Naive thymus-derived CD4-positive, alpha-beta T cell (primary cell): ENCODE results near the gene RGS6. TPM values are rescaled to one million over a fixed set of nuclear protein-coding genes. Genes with fewer than 3 reads are reported as not detected.

ENCODE experiments used
- ATAC-seq: fragments of 150-1000 bp; cut with Tn5 transposase; 2 replicates; pipeline ENCODE4 v1.10.0; 2021; ENCODE audit warnings: mild to moderate bottlenecking, moderate library complexity
- CTCF ChIA-PET: fragments of 350-600 bp; sonication (Branson Sonifier 250); formaldehyde crosslinking; loops from one replicate; lab custom pipeline; 2021; ENCODE audit warnings: antibody characterized with exemption; lab: Charles Lee
- POLR2A ChIA-PET: fragments of 350-600 bp; sonication (Branson Sonifier 250); formaldehyde crosslinking; loops from one replicate; lab custom pipeline; 2021; ENCODE audit warnings: antibody characterized with exemption, inconsistent platforms; lab: Charles Lee
- DNase-seq, 9 donors: peaks; one replicate each; pipeline versions ENCODE4 v3.0.0 to v3.0.0-alpha.2; 2020 to 2022; ENCODE audit warnings: mixed read lengths in 1 of 9
- H3K27ac ChIP-seq: one replicate; pipeline ENCODE4 v1.7.0; 2013; ENCODE audit warnings: mild to moderate bottlenecking, low read depth, low read length, moderate library complexity
- H3K27me3 ChIP-seq, 2 donors: one replicate each; pipeline ENCODE4 v1.7.0; 2013; ENCODE audit warnings: low read length in 2 of 2, mild to moderate bottlenecking in 2 of 2, moderate library complexity in 2 of 2; ENCODE audit not compliant: control insufficient read depth in 2 of 2, insufficient read depth in 2 of 2
- H3K36me3 ChIP-seq, 3 experiments: 1 replicate in 2 of 3; 2 replicates in 1 of 3; pipeline ENCODE4 v1.7.0; 2013; ENCODE audit warnings: low read length in 3 of 3, mild to moderate bottlenecking in 3 of 3, moderate library complexity in 1 of 3; ENCODE audit not compliant: insufficient read depth in 3 of 3, control insufficient read depth in 2 of 3
- H3K4me1 ChIP-seq, 2 donors: one replicate each; pipeline ENCODE4 v1.7.0; 2013; ENCODE audit warnings: low read length in 2 of 2, mild to moderate bottlenecking in 2 of 2, moderate library complexity in 1 of 2; ENCODE audit not compliant: control insufficient read depth in 2 of 2, insufficient read depth in 2 of 2
- H3K4me3 ChIP-seq: 2 replicates; pipeline ENCODE4 v1.7.0; 2013; ENCODE audit warnings: mild to moderate bottlenecking, low read length
- H3K9me3 ChIP-seq, 3 experiments: 1 replicate in 2 of 3; 2 replicates in 1 of 3; pipeline ENCODE4 v1.7.0; 2013; ENCODE audit warnings: low read length in 3 of 3; ENCODE audit not compliant: control insufficient read depth in 2 of 3
- H3K27ac Mint-ChIP-seq, 9 donors: one replicate each; pipeline ENCODE4 v1.8.0; 2020 to 2022; ENCODE audit warnings: mixed read lengths in 9 of 9, mild to moderate bottlenecking in 8 of 9, moderate library complexity in 5 of 9, inconsistent platforms in 2 of 9
- H3K27me3 Mint-ChIP-seq, 5 donors: one replicate each; pipeline ENCODE4 v1.8.0; 2021 to 2022; ENCODE audit warnings: mixed read lengths in 5 of 5, mild to moderate bottlenecking in 1 of 5
- H3K36me3 Mint-ChIP-seq, 5 donors: one replicate each; pipeline ENCODE4 v1.8.0; 2020 to 2022; ENCODE audit warnings: mixed read lengths in 5 of 5, mild to moderate bottlenecking in 3 of 5, inconsistent platforms in 1 of 5
- H3K4me1 Mint-ChIP-seq, 7 donors: one replicate each; pipeline ENCODE4 v1.8.0; 2020 to 2022; ENCODE audit warnings: mixed read lengths in 7 of 7, mild to moderate bottlenecking in 3 of 7, inconsistent platforms in 1 of 7
- H3K4me3 Mint-ChIP-seq, 10 donors: one replicate each; pipeline ENCODE4 v1.8.0; 2020 to 2022; ENCODE audit warnings: mild to moderate bottlenecking in 10 of 10, mixed read lengths in 10 of 10, moderate library complexity in 6 of 10, inconsistent platforms in 2 of 10
- H3K9me3 Mint-ChIP-seq, 11 donors: one replicate each; pipeline ENCODE4 v1.8.0; 2020 to 2022; ENCODE audit warnings: mixed read lengths in 11 of 11, mild to moderate bottlenecking in 4 of 11, inconsistent platforms in 1 of 11, moderate library complexity in 1 of 11
- intact Hi-C, 2 donors: fragments of 100-400 bp; cut with micrococcal nuclease; formaldehyde crosslinking; loops; one replicate each; pipeline ENCODE4 v1.15.1; 2023
- polyA plus RNA-seq, 2 donors: library from polyadenylated mRNA; unstranded; fragments of 300-500 nt; fragmentation: Illumina TruSeq; gene quantifications; one replicate each; pipeline ENCODE4 v1.2.3, GENCODE V29; 2021
- total RNA-seq, 6 experiments: library from RNA in 5 of 6; stranded (reverse) in 5 of 6; gene quantifications; 1 replicate in 5 of 6; 2 replicates in 1 of 6; pipeline ENCODE4 v1.2.3 and lab custom pipeline; 2021 to 2026

Gene RGS6
- total and polyA plus RNA-seq, 7 experiments from 2014 or later = 0.29 to 0.97 TPM; not detected in 5

DNA sequence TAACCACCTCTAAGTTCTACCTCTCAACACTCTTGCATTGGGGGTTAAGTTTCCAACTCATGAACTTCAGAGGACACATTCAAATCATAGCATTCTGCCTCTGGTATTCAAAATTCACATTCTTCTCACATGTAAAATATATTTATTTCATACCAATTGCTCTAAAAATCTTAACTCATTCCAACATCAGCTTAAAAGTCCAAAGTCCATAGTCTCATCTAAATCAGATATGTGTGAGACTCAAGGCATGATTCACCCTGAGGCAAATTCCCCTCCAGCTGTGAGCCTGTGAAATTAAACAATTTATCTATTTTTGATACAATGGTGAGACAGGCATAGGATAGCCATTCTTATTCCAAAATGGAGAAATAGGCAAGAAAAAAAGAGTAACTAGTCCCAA is 214.0 kb downstream of the RGS6 start:
- CTCF ChIA-PET = no interaction called here
- intact Hi-C loops = no loop called here
- no peaks in the 10 kb centered on the region for H3K36me3 Mint-ChIP-seq

DNA sequence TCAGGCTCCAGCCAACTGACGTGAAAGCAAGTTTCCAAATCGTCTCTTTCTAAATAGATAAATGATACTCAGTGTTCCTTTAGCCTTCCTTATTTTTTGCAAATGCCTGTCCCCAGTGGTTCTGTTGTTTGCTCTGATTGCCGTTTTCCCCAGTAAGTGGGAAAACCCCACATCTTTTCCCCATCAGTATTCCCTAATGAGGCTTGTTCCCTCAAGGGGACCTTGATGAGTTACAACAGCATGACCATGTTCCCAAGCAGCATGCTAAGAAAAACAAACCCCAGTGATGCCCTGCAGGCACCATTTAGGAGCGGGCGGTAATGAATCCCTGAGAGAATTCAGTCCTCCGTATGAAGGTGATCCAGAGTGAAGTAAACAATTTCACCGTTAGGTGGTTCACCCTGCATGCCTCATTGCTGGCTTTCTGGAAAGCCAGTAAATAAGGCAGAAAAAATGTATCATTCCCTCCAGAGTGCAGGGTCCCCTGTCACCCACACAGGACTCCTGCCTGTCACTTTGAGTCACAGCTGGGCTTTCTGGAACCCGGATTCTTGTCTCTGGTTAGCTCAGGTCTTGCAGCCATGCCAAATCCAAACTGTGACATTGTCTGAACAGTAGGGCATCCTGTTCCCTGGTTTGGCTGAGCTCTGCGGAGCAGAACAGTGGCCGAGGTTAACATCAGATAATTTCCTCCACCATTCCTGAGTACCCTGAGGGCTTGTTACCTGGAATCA is 222.6 kb downstream of the RGS6 start:
- Histone ChIP-seq H3K4me1 (no peaks in the 10 kb centered on the region), H3K27ac (no peak overlapping the region), H3K4me3 (no peak overlapping the region), H3K36me3 (no peaks in the 10 kb centered on the region), H3K27me3 (no peaks in the 10 kb centered on the region), H3K9me3 (no peaks in the 10 kb centered on the region)
- ChIA-PET CTCF (no interaction called here), POLR2A (no interaction called here)
- Mint-ChIP-seq H3K27ac (no peak overlapping the region), H3K4me1 (no peaks in the 10 kb centered on the region), H3K4me3 (no peak overlapping the region), H3K27me3 (peaks cover 0 to 38% (median 29%) of the 10 kb centered on the region in 5 donors), H3K36me3 (no peaks in the 10 kb centered on the region), H3K9me3 (peaks cover 0 to 24% (median 5%) of the 10 kb centered on the region in 11 donors)
- DNase-seq (no peak), ATAC-seq (no peak)
- intact Hi-C loops = no loop called here

More for the DNA sequence above, 214.0 kb downstream of the RGS6 start:
- no peak for DNase-seq
- H3K4me1 Mint-ChIP-seq = no peaks in the 10 kb centered on the region
- Histone ChIP-seq H3K27ac (no peak overlapping the region), H3K9me3 (no peaks in the 10 kb centered on the region), H3K4me1 (no peaks in the 10 kb centered on the region), H3K27me3 (no peaks in the 10 kb centered on the region), H3K36me3 (no peaks in the 10 kb centered on the region), H3K4me3 (no peak overlapping the region)
- POLR2A ChIA-PET = no interaction called here
- no peak overlapping the region for H3K4me3 Mint-ChIP-seq
- ATAC-seq = no peak
- H3K9me3 Mint-ChIP-seq = peaks cover 0 to 5% (median 0%) of the 10 kb centered on the region in 11 donors
- H3K27ac Mint-ChIP-seq = no peak overlapping the region
- H3K27me3 Mint-ChIP-seq = peaks cover 17 to 48% (median 21%) of the 10 kb centered on the region in 5 donors

DNA sequence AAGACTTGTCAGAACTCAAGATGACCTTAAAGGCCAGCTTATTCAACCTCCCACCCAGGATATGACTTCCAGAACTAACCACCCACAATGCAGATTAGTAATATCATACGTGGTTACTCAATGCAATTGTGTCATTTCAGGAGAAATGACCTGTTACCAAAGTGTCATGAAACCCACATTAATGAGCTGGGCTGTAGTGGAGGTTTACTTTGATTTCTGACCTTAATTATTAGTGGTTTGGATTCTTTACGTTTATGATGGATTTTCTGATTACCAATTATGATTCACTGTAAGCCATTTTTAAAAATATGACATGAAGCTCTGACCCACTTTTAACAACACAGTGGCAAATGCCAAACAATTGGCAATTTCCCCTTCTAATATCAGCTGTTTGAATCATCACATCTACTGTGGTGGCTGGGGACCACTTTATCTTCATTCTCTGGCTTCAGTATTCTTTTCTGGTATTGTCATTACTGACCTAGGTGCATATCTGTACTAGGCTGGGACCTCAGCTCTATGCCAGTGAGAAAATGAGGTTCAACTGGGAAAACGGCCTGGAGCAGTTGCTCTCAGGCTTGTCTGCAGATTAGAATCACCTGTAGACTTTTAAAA is 223.3 kb downstream of the RGS6 start:
- H3K36me3 ChIP-seq = no peaks in the 10 kb centered on the region
- H3K27me3 Mint-ChIP-seq = peaks cover 0 to 38% (median 29%) of the 10 kb centered on the region in 5 donors
- intact Hi-C loops = no loop called here
- no peak for ATAC-seq
- no peak for DNase-seq
- no peaks in the 10 kb centered on the region for H3K4me1 Mint-ChIP-seq
- no peaks in the 10 kb centered on the region for H3K36me3 Mint-ChIP-seq
- POLR2A ChIA-PET = no interaction called here
- H3K4me1 ChIP-seq = no peaks in the 10 kb centered on the region
- H3K9me3 Mint-ChIP-seq = peaks cover 0 to 24% (median 5%) of the 10 kb centered on the region in 11 donors
- no peak overlapping the region for H3K27ac ChIP-seq
- no peaks in the 10 kb centered on the region for H3K9me3 ChIP-seq
- H3K27ac Mint-ChIP-seq = no peak overlapping the region
- no peak overlapping the region for H3K4me3 Mint-ChIP-seq
- H3K27me3 ChIP-seq = no peaks in the 10 kb centered on the region
- CTCF ChIA-PET = no interaction called here
- no peak overlapping the region for H3K4me3 ChIP-seq

DNA sequence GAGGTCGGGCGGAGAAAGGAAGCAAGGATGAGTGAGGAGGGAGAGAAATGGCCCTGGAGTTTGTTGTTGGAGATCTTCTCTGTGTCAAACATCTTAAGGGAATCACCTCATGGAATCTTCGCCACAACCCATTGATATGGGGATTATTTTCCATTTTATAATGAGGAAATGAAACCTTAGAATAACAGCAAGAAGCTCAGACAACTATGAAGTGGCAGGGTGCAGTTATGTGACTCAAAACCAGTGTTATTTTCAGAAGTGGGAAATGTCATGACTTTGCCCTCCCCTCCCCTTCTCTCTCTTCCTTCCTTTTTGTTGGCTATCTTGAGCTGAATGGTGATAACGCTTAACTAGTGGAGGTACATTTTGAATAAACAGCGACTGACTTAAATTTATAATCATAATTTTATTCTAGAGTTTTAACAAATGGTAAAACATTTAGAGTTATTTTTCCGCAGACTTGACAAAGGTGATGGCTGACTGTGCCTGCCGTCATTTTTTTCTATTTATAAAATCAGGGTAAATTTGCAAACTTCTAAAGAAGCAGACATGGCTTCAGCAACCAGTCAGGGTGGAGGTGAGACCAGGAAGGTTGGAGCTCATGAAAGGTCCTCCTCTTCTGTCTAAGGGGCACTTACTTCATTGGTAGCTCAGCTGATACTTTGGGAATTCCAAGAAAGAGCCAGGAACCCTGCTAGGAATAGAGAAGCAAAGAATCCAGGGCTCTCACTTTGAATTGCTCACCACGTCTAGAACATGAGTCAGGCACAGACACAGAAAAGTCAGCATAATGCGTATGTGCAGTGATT is 232.4 kb downstream of the RGS6 start:
- Histone ChIP-seq H3K4me3 (no peak overlapping the region), H3K36me3 (no peaks in the 10 kb centered on the region), H3K9me3 (no peaks in the 10 kb centered on the region), H3K4me1 (no peaks in the 10 kb centered on the region), H3K27me3 (no peaks in the 10 kb centered on the region), H3K27ac (no peak overlapping the region)
- H3K36me3 Mint-ChIP-seq = no peaks in the 10 kb centered on the region
- H3K9me3 Mint-ChIP-seq = peaks cover 0 to 9% (median 0%) of the 10 kb centered on the region in 11 donors
- no peak overlapping the region for H3K27ac Mint-ChIP-seq
- DNase-seq (no peak), ATAC-seq (peak; percentile 34)
- peaks cover 0 to 4% (median 0%) of the 10 kb centered on the region in 7 donors for H3K4me1 Mint-ChIP-seq
- ChIA-PET CTCF (no interaction called here), POLR2A (no interaction called here)
- intact Hi-C loops = no loop called here
- peaks cover 4 to 39% (median 27%) of the 10 kb centered on the region in 5 donors for H3K27me3 Mint-ChIP-seq
- no peak overlapping the region for H3K4me3 Mint-ChIP-seq

DNA sequence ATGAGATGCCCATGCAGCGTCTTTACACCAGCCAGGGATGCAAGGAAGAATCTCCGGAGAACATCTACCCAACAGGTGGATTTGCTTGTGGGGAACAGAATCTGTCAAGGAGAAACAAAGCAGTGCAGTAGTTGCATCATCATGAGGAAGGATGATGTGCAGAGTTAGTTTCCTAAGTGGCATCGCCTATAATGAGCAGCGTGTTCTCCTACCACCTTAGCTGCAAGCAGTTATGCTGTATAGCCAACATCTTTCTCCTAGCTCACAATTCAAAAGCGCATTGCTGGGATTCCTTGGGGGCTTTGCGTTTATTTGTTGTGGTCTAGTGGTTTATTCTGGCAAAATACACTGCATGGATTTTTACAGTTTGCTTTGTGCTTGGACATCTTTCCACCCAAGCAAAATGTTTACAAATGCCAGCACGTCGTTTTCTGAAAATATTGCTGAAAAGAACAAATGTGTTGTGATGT is 233.0 kb downstream of the RGS6 start:
- ATAC-seq (no peak), DNase-seq (no peak)
- no peaks in the 10 kb centered on the region for H3K36me3 Mint-ChIP-seq
- peaks cover 6 to 39% (median 32%) of the 10 kb centered on the region in 5 donors for H3K27me3 Mint-ChIP-seq
- H3K9me3 Mint-ChIP-seq = peaks cover 0 to 13% (median 0%) of the 10 kb centered on the region in 11 donors
- Histone ChIP-seq H3K9me3 (no peaks in the 10 kb centered on the region), H3K27me3 (no peaks in the 10 kb centered on the region), H3K27ac (no peak overlapping the region), H3K36me3 (no peaks in the 10 kb centered on the region), H3K4me1 (no peaks in the 10 kb centered on the region), H3K4me3 (no peak overlapping the region)
- H3K4me1 Mint-ChIP-seq = peaks cover 0 to 4% (median 0%) of the 10 kb centered on the region in 7 donors
- H3K4me3 Mint-ChIP-seq = no peak overlapping the region
- no peak overlapping the region for H3K27ac Mint-ChIP-seq
- POLR2A ChIA-PET = no interaction called here
- intact Hi-C loops = no loop called here
- CTCF ChIA-PET = no interaction called here

DNA sequence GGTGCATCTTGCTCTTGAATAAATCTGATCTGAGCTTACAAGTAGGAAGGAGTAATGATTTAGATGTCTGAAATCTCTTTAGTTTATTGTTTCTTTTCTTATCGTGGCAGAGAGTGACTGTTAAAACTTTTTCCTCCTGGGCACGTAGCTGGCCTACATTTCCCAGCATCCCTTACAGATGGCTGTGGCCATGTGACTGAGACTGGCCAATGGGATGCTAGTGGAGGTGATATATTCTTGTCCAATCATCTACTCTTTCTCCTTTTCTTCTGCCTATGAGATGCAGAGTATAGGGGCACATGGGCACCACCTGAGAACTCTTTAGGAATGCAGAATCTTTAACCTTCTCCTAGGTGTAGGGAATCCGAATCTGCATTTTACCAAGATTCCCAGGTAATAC is 237.3 kb downstream of the RGS6 start:
- Mint-ChIP-seq H3K36me3 (no peaks in the 10 kb centered on the region), H3K4me1 (no peaks in the 10 kb centered on the region), H3K27ac (no peak overlapping the region), H3K27me3 (peaks cover 4 to 23% (median 15%) of the 10 kb centered on the region in 5 donors), H3K4me3 (no peak overlapping the region), H3K9me3 (peaks cover 0 to 4% (median 0%) of the 10 kb centered on the region in 11 donors)
- no peak overlapping the region for H3K4me3 ChIP-seq
- DNase-seq = no peak
- no peaks in the 10 kb centered on the region for H3K9me3 ChIP-seq
- H3K4me1 ChIP-seq = no peaks in the 10 kb centered on the region
- H3K36me3 ChIP-seq = no peaks in the 10 kb centered on the region
- ChIA-PET CTCF (no interaction called here), POLR2A (no interaction called here)
- no peak overlapping the region for H3K27ac ChIP-seq
- H3K27me3 ChIP-seq = no peaks in the 10 kb centered on the region
- no peak for ATAC-seq
- intact Hi-C loops = no loop called here
